Vagina (tissue), 2 donors: ENCODE results near the gene TSPYL6.

Experiments
- CTCF ChIP-seq, 3 experiments: fragments of 450-650 bp in 2 of 3; fragments of 200-600 bp in 1 of 3; sonication (generic) in 1 of 3; IDR thresholded peaks; one replicate each; pipeline ENCODE4 v1.5.1; 2017 to 2019; ENCODE audit warnings: antibody characterized with exemption in 3 of 3, mild to moderate bottlenecking in 2 of 3, moderate library complexity in 2 of 3
- POLR2A ChIP-seq, 2 donors: fragments of 450-650 bp; IDR thresholded peaks; one replicate each; pipeline ENCODE4 v1.6.1; 2017; ENCODE audit warnings: antibody characterized with exemption in 2 of 2, mild to moderate bottlenecking in 2 of 2, moderate library complexity in 2 of 2

GRCh38 chr2:54204476-54204875 is 51.6 kb downstream of the TSPYL6 start:
- TF ChIP-seq CTCF (IDR thresholded peaks at IDR 0.05) (no peak), POLR2A (IDR thresholded peaks at IDR 0.05) (no peak)
